A673 (cell line): Measurements from ENCODE around the gene LTBR. TPM values are rescaled to one million over a fixed set of nuclear protein-coding genes. Genes with fewer than 3 reads are reported as not detected.

Experiments
- BruUV-seq: library from RNA; stranded (reverse); fragments of 400-500 nt; replicated peaks from 2 replicates; lab custom pipeline; 2021; lab: Mats Ljungman, UMichigan
- CTCF ChIA-PET: fragments of 300-600 bp; sonication (Branson Sonifier 250); formaldehyde crosslinking; loops from one replicate; lab custom pipeline; 2022; ENCODE audit warnings: antibody characterized with exemption; lab: Charles Lee
- POLR2A ChIA-PET: fragments of 300-600 bp; sonication (Branson Sonifier 250); formaldehyde crosslinking; loops from one replicate; lab custom pipeline; 2022; ENCODE audit warnings: antibody characterized with exemption; ENCODE audit not compliant: low non-redundant PET; lab: Charles Lee
- DNase-seq: peaks from one replicate; pipeline ENCODE4 v3.0.0-alpha.2; 2015; ENCODE audit warnings: low spot score
- H3K27ac ChIP-seq: fragments of 200-600 bp; sonication (generic); 2 replicates; pipeline ENCODE4 v1.5.1; 2016; ENCODE audit warnings: mixed run types, low read depth, mild to moderate bottlenecking, mixed read lengths, antibody characterized with exemption, low read length; ENCODE audit not compliant: poor library complexity, severe bottlenecking
- H3K27me3 ChIP-seq: fragments of 200-600 bp; sonication (generic); replicated peaks from 2 replicates; pipeline ENCODE4 v1.6.1; 2017; ENCODE audit warnings: mixed run types, low read depth, mild to moderate bottlenecking, mixed read lengths, antibody characterized with exemption, low read length; ENCODE audit not compliant: insufficient read depth, poor library complexity
- H3K36me3 ChIP-seq: fragments of 200-600 bp; sonication (generic); 2 replicates; pipeline ENCODE4 v1.6.1; 2016; ENCODE audit warnings: mixed run types, mild to moderate bottlenecking, mixed read lengths, antibody characterized with exemption, low read length; ENCODE audit not compliant: insufficient read depth, poor library complexity, severe bottlenecking
- H3K4me1 ChIP-seq: fragments of 200-600 bp; sonication (generic); 2 replicates; pipeline ENCODE4 v1.6.1; 2017; ENCODE audit warnings: mixed run types, mild to moderate bottlenecking, mixed read lengths, antibody characterized with exemption, low read length; ENCODE audit not compliant: insufficient read depth, poor library complexity, severe bottlenecking
- H3K4me3 ChIP-seq: fragments of 200-600 bp; sonication (generic); 2 replicates; pipeline ENCODE4 v1.5.1; 2016; ENCODE audit warnings: low read depth, mixed run types, mild to moderate bottlenecking, mixed read lengths, low read length; ENCODE audit not compliant: poor library complexity, severe bottlenecking
- H3K9me3 ChIP-seq: fragments of 200-600 bp; sonication (generic); 2 replicates; pipeline ENCODE4 v1.6.1; 2016; ENCODE audit warnings: mixed run types, low read depth, mild to moderate bottlenecking, mixed read lengths, antibody characterized with exemption, low read length; ENCODE audit not compliant: poor library complexity, severe bottlenecking
- EZH2 ChIP-seq: fragments of 200-600 bp; sonication (generic); IDR thresholded peaks from 2 replicates; pipeline ENCODE4 v1.6.1; 2017; ENCODE audit warnings: borderline replicate concordance, low read depth, mild to moderate bottlenecking, mixed read lengths, antibody characterized with exemption, low read length; ENCODE audit not compliant: poor library complexity, severe bottlenecking
- intact Hi-C: fragments of 100-400 bp; cut with micrococcal nuclease; formaldehyde crosslinking; loops from one replicate; pipeline ENCODE4 v1.10.0; 2022; ENCODE audit not compliant: unreplicated experiment
- total RNA-seq: library from RNA; stranded (reverse); gene quantifications from 2 replicates; pipeline ENCODE4 v1.2.3, GENCODE V29; 2021
- TF ChIP-seq, protein P1 (sequence below): fragments of 300-800, 200-600 bp; sonication (generic); conservative IDR thresholded peaks from 2 replicates; pipeline ENCODE4 v1.5.1; 2017; ENCODE audit warnings: low read depth, mild to moderate bottlenecking, antibody characterized with exemption, low read length, moderate library complexity, mixed read lengths

LTBR gene
- total RNA-seq, 1 experiment from 2014 or later = 27.5 TPM

DNA sequence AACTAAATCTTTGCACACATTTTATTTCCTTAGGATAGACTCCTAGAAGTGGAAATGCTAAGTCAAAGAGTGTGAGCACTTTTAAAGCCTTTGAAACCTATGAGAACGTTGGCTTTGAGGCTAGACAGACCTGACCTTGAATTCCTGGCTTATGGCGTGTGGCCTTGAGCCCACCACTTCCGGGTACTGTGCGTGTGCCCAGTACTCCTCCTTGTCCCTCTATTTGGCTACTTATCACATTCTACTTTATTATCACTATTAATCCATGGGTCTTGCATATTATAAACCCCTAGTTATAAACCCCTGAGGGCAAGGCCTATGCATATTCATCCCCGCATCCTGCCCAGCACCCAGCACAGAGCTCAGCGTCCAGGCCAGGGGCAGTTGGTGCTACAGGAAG, 34.8 kb downstream of the LTBR start:
- no peak overlapping the region for H3K27ac ChIP-seq
- no peaks in the 10 kb centered on the region for H3K27me3 ChIP-seq
- no peak for DNase-seq
- TF ChIP-seq, protein P1, sequence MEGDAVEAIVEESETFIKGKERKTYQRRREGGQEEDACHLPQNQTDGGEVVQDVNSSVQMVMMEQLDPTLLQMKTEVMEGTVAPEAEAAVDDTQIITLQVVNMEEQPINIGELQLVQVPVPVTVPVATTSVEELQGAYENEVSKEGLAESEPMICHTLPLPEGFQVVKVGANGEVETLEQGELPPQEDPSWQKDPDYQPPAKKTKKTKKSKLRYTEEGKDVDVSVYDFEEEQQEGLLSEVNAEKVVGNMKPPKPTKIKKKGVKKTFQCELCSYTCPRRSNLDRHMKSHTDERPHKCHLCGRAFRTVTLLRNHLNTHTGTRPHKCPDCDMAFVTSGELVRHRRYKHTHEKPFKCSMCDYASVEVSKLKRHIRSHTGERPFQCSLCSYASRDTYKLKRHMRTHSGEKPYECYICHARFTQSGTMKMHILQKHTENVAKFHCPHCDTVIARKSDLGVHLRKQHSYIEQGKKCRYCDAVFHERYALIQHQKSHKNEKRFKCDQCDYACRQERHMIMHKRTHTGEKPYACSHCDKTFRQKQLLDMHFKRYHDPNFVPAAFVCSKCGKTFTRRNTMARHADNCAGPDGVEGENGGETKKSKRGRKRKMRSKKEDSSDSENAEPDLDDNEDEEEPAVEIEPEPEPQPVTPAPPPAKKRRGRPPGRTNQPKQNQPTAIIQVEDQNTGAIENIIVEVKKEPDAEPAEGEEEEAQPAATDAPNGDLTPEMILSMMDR = no peak
- no peak for TF ChIP-seq EZH2
- BruUV-seq = no TSS peak
- intact Hi-C loops = no loop called here
- ChIA-PET POLR2A (no interaction called here), CTCF (no interaction called here)
- no peaks in the 10 kb centered on the region for H3K36me3 ChIP-seq
- no peak overlapping the region for H3K4me3 ChIP-seq
- no peaks in the 10 kb centered on the region for H3K9me3 ChIP-seq
- no peaks in the 10 kb centered on the region for H3K4me1 ChIP-seq

DNA sequence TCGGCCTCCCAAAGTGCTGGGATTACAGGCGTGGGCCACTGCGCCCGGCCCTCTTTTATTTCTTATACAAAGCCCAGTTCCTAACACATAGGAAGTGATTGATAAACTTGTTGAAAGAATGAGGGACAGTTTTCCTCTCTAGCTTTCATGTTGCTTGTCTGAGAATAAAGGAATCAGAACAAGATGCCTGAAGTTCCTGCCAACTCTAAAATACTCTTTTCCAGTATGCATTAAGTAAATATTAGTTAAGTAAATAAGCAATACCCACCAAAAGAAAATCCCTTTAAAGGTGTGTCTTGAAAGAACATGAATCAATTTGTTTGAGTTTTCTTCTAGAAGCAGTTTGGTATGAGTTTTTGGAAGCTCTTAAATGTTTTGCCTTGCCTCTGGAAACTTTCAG, 36.4 kb downstream of the LTBR start:
- BruUV-seq = no TSS peak
- Histone ChIP-seq H3K27me3 (no peaks in the 10 kb centered on the region), H3K4me1 (no peaks in the 10 kb centered on the region), H3K27ac (no peak overlapping the region), H3K36me3 (no peaks in the 10 kb centered on the region), H3K9me3 (no peaks in the 10 kb centered on the region), H3K4me3 (no peak overlapping the region)
- POLR2A ChIA-PET = no interaction called here
- intact Hi-C loops = no loop called here
- TF ChIP-seq, protein P1 = no peak
- no peak for TF ChIP-seq EZH2
- DNase-seq = no peak
- CTCF ChIA-PET = no interaction called here

DNA sequence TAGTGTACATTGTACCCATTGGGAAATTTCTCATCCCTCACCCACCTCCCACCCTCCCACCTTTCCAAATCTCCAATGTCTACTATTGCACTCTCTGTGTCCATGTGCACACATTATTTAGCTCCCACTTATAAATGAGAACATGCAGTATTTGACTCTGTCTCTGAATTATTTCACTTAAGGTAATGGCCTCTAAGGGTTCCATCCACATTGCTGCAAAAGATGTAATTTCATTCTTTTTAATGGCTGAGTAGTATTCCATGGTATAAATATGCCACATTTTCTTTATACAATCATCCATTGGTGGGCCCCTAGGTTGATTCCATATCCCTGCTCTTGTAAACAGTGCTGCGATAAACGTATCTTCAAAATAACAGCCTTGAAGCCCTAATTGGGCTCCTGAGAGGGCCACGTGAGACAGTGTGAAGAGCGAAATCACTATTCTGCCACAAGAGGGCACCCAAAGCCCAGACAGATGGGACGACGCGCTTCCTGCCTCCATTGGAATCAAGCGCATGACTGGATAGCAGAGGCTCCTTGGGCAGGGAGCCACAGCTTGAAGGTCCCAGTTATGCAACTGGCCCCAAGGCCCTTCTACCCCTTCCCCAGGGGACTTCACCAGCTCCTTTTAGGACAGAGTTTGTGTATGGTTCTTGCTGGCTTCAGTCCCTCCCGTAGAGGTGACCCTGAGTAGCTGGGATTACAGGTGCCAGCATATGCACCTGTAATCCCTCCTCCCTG, 39.5 kb downstream of the LTBR start:
- TF ChIP-seq, protein P1 = peak; percentile 89
- no peak for TF ChIP-seq EZH2
- no peaks in the 10 kb centered on the region for H3K4me1 ChIP-seq
- CTCF ChIA-PET = interaction anchor here (0.6 to 2.1 kb wide), 5 partner anchors 42 to 134 kb away, joined by 3 to 15 read pairs (median 4); no protein-coding TSS in a partner anchor
- no TSS peak for BruUV-seq
- peak; percentile 96 for DNase-seq
- H3K27me3 ChIP-seq = no peaks in the 10 kb centered on the region
- intact Hi-C loops = loop anchor here (1.0 to 2.0 kb wide), 3 partner anchors 42 to 133 kb away; partner anchors contain the start of gene IFFO1
- no peaks in the 10 kb centered on the region for H3K9me3 ChIP-seq
- no peak overlapping the region for H3K4me3 ChIP-seq
- no peaks in the 10 kb centered on the region for H3K36me3 ChIP-seq
- no peak overlapping the region for H3K27ac ChIP-seq
- POLR2A ChIA-PET = interaction anchor here (0.6 kb wide), 1 partner anchor 111 kb away, joined by 11 read pairs; the partner anchor contains the start of gene GAPDH
